GM19463 (cell line): ENCODE results near the gene ERCC1.

ENCODE experiments used
- ATAC-seq: cut with Tn5 transposase; IDR thresholded peaks from one replicate; pipeline ENCODE4 v1.9.1; 2021; ENCODE audit warnings: mild to moderate bottlenecking, moderate library complexity; ENCODE audit not compliant: unreplicated experiment

The ERCC1 gene

GRCh38 chr19:45406226-45407090 lies 17.3 kb downstream of the ERCC1 start, which contains the start of gene POLR1G:
Gene POLR1G (plus strand): TSS chr19:45406644. CDS start chr19:45406697, 53 bp downstream.
- ATAC-seq: peak; percentile 59

GRCh38 chr19:45405435-45406225 lies 18.1 kb downstream of the ERCC1 start:
- ATAC-seq: peak; percentile 44

- ATAC-seq: peak; percentile 35
Measured at GRCh38 chr19:45404557-45405434, 18.9 kb downstream of the ERCC1 start, which contains the start of gene PPP1R13L. Gene PPP1R13L (minus strand): TSS chr19:45405069. CDS start chr19:45398318, 6,751 bp downstream.

GRCh38 chr19:45403781-45404556 lies 19.7 kb downstream of the ERCC1 start:
- ATAC-seq: no peak

- no peak for ATAC-seq
Measured at GRCh38 chr19:45403272-45403671, 20.4 kb downstream of the ERCC1 start.

- ATAC-seq: no peak
Measured at GRCh38 chr19:45402298-45403061, 21.2 kb downstream of the ERCC1 start.

- no peak for ATAC-seq
Measured at GRCh38 chr19:45401815-45402214, 21.9 kb downstream of the ERCC1 start.

- ATAC-seq: no peak
Measured at GRCh38 chr19:45400192-45400591, 23.5 kb downstream of the ERCC1 start.

GRCh38 chr19:45395821-45396617 lies 27.7 kb downstream of the ERCC1 start:
- ATAC-seq: no peak

- no peak for ATAC-seq
Measured at GRCh38 chr19:45391871-45392665, 31.6 kb downstream of the ERCC1 start.

- ATAC-seq: no peak
Measured at GRCh38 chr19:45391346-45391745, 32.4 kb downstream of the ERCC1 start.

GRCh38 chr19:45385392-45386221 lies 38.1 kb downstream of the ERCC1 start:
- ATAC-seq: no peak

GRCh38 chr19:45382426-45382825 lies 41.3 kb downstream of the ERCC1 start:
- no peak for ATAC-seq

- no peak for ATAC-seq
Measured at GRCh38 chr19:45380107-45380506, 43.6 kb downstream of the ERCC1 start.

GRCh38 chr19:45376045-45376724 lies 47.5 kb downstream of the ERCC1 start:
- ATAC-seq: no peak
